DND-41 (cell line): ENCODE data around the gene GM2A.

Source experiments
- ATAC-seq: fragments of 200-7000 bp; cut with Tn5 transposase; 3 replicates; pipeline ENCODE4 v1.9.1; 2021; ENCODE audit warnings: low read depth; ENCODE audit not compliant: insufficient read depth
- DNase-seq: peaks from one replicate; pipeline ENCODE4 v3.0.0-alpha.2; 2020
- H2AFZ ChIP-seq: 2 replicates; pipeline ENCODE4 v1.6.0; 2012; ENCODE audit warnings: low read depth, low read length
- H3K27ac ChIP-seq: 2 replicates; pipeline ENCODE4 v1.5.1; 2012; ENCODE audit warnings: low read length, inconsistent platforms
- H3K27me3 ChIP-seq: fragments of 200-600 bp; sonication (generic); 2 replicates; pipeline ENCODE4 v1.6.0; 2012; ENCODE audit warnings: low read length, mild to moderate bottlenecking, inconsistent platforms; ENCODE audit not compliant: insufficient read depth, poor library complexity
- H3K36me3 ChIP-seq: 2 replicates; pipeline ENCODE4 v1.5.1; 2012; ENCODE audit warnings: low read length, inconsistent platforms; ENCODE audit not compliant: insufficient read depth
- H3K4me1 ChIP-seq: 2 replicates; pipeline ENCODE4 v1.5.1; 2012; ENCODE audit warnings: mild to moderate bottlenecking, low read length; ENCODE audit not compliant: insufficient read depth
- H3K4me2 ChIP-seq: 2 replicates; pipeline ENCODE4 v1.6.0; 2012; ENCODE audit warnings: mild to moderate bottlenecking, moderate library complexity, low read length, inconsistent platforms; ENCODE audit not compliant: insufficient read depth
- H3K4me3 ChIP-seq, 2 experiments: fragments of 200-600 bp in 1 of 2; shearing (Covaris generic) in 1 of 2; 2 replicates each; pipeline ENCODE4 v1.5.1; 2012 to 2016; ENCODE audit warnings: inconsistent platforms in 2 of 2, low read length in 2 of 2, mild to moderate bottlenecking in 2 of 2, low read depth in 1 of 2, moderate library complexity in 1 of 2
- H3K79me2 ChIP-seq: 2 replicates; pipeline ENCODE4 v1.6.0; 2012; ENCODE audit warnings: low read length, inconsistent platforms; ENCODE audit not compliant: insufficient read depth
- H3K9ac ChIP-seq: 2 replicates; pipeline ENCODE4 v1.6.0; 2012; ENCODE audit warnings: low read depth, mild to moderate bottlenecking, inconsistent platforms, low read length, moderate library complexity
- H3K9me3 ChIP-seq: 2 replicates; pipeline ENCODE4 v1.5.1; 2012; ENCODE audit warnings: low read length, moderate library complexity, mild to moderate bottlenecking, inconsistent platforms; ENCODE audit not compliant: insufficient read depth, severe bottlenecking
- H4K20me1 ChIP-seq: 2 replicates; pipeline ENCODE4 v1.6.0; 2012; ENCODE audit warnings: low read length; ENCODE audit not compliant: insufficient read depth
- EZH2 ChIP-seq: IDR thresholded peaks from 3 replicates; pipeline ENCODE4 v1.6.1; 2012; ENCODE audit warnings: borderline replicate concordance, low read depth, mild to moderate bottlenecking, moderate library complexity, low read length, inconsistent platforms; ENCODE audit not compliant: severe bottlenecking
- TF ChIP-seq, protein P1 (sequence below): IDR thresholded peaks from 2 replicates; pipeline ENCODE4 v1.5.1; 2012; ENCODE audit warnings: borderline replicate concordance, low read length, moderate library complexity, mild to moderate bottlenecking; ENCODE audit not compliant: poor library complexity, severe bottlenecking; ENCODE audit errors: extremely low read depth

GM2A gene

DNA sequence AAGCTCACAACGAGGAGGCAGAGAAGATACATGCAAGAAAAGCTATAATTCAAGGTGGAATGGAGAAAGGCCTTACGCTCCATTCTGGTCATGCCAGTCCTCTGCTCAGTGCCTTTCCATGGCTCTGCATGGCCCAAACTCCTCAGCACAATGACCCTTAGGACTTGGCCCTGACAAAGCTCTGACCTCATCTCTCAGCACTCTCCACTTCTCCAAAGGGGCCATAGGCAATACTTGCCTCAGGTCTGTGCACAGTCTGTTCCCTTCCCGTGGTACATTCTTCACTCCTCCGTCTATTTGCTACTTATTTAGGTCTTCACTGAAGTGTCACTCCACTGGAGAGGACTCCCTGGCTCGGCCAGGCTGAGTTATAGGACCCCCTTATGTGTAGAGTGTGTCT, 25.9 kb downstream of the GM2A start:
- no peak overlapping the region for H3K9ac ChIP-seq
- no peaks in the 10 kb centered on the region for H3K4me1 ChIP-seq
- no peaks in the 10 kb centered on the region for H3K27me3 ChIP-seq
- ATAC-seq (no peak), DNase-seq (no peak)
- no peaks in the 10 kb centered on the region for H3K79me2 ChIP-seq
- H3K36me3 ChIP-seq: no peaks in the 10 kb centered on the region
- H3K27ac ChIP-seq: no peak overlapping the region
- H3K4me2 ChIP-seq: no peak overlapping the region
- no peaks in the 10 kb centered on the region for H3K9me3 ChIP-seq
- H4K20me1 ChIP-seq: no peaks in the 10 kb centered on the region
- H3K4me3 ChIP-seq: no peak overlapping the region
- TF ChIP-seq, protein P1, sequence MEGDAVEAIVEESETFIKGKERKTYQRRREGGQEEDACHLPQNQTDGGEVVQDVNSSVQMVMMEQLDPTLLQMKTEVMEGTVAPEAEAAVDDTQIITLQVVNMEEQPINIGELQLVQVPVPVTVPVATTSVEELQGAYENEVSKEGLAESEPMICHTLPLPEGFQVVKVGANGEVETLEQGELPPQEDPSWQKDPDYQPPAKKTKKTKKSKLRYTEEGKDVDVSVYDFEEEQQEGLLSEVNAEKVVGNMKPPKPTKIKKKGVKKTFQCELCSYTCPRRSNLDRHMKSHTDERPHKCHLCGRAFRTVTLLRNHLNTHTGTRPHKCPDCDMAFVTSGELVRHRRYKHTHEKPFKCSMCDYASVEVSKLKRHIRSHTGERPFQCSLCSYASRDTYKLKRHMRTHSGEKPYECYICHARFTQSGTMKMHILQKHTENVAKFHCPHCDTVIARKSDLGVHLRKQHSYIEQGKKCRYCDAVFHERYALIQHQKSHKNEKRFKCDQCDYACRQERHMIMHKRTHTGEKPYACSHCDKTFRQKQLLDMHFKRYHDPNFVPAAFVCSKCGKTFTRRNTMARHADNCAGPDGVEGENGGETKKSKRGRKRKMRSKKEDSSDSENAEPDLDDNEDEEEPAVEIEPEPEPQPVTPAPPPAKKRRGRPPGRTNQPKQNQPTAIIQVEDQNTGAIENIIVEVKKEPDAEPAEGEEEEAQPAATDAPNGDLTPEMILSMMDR: no peak
- no peak for TF ChIP-seq EZH2
- no peak overlapping the region for H2AFZ ChIP-seq

DNA sequence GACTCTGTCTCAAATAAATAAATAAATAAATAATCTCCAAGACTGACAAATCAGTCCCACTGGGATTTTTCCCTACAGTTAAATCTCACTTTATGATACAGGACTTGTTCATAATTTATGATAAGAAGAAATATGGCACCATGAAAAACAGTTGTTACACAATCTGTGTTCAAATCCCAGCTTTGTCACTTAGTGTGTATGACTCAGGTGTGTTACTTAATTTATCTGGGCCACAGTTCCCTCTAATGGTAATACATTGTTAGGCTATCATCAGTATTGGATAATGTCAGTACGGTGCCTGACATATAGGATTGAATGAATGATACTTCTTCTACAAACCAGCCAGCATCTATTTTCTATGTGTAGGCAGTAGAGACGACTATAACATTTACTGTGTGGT, 27.5 kb downstream of the GM2A start:
- no peaks in the 10 kb centered on the region for H3K4me1 ChIP-seq
- TF ChIP-seq, protein P1: no peak
- no peak for TF ChIP-seq EZH2
- H3K4me3 ChIP-seq: no peak overlapping the region
- H3K4me2 ChIP-seq: no peak overlapping the region
- no peak for ATAC-seq
- H2AFZ ChIP-seq: no peak overlapping the region
- no peaks in the 10 kb centered on the region for H3K36me3 ChIP-seq
- H3K27me3 ChIP-seq: no peaks in the 10 kb centered on the region
- H3K79me2 ChIP-seq: no peaks in the 10 kb centered on the region
- no peaks in the 10 kb centered on the region for H4K20me1 ChIP-seq
- no peak overlapping the region for H3K9ac ChIP-seq
- H3K9me3 ChIP-seq: no peaks in the 10 kb centered on the region
- DNase-seq: no peak
- H3K27ac ChIP-seq: no peak overlapping the region

DNA sequence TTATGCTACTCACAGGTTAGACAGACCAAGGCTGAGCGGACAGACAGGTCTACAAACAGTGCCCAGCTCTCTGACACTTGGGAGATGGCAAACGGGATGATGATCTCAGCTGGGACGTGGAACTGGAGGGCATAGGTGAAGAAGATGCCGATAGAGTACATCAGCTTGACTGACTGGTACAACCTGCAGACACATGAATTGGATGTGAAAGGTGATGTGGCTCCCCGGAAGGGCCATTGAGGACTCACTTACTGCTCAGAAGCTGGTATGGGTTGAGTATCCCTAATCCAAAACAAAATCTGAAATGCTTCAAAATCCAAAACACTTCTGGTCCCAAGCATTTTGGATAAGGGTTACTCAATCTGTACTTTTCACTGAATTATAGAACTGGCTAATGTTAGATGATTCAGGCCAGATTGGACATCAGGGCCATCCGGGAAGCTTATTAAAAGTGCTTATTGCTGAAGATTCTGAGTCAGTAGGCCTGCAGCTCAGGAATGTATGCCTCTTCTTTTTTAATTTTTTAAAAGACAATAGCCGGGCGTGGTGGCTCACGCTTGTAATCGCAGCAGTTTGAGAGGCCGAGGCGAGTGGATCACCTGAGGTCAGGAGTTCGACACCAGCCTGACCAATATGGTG, 28.1 kb downstream of the GM2A start:
- ATAC-seq (no peak), DNase-seq (no peak)
- TF ChIP-seq EZH2: no peak
- TF ChIP-seq, protein P1: no peak
- no peak overlapping the region for H2AFZ ChIP-seq
- H3K27me3 ChIP-seq: no peaks in the 10 kb centered on the region
- no peak overlapping the region for H3K27ac ChIP-seq
- no peaks in the 10 kb centered on the region for H3K4me1 ChIP-seq
- no peak overlapping the region for H3K4me3 ChIP-seq
- no peaks in the 10 kb centered on the region for H3K9me3 ChIP-seq
- H4K20me1 ChIP-seq: no peaks in the 10 kb centered on the region
- no peaks in the 10 kb centered on the region for H3K36me3 ChIP-seq
- H3K79me2 ChIP-seq: no peaks in the 10 kb centered on the region
- no peak overlapping the region for H3K9ac ChIP-seq
- no peak overlapping the region for H3K4me2 ChIP-seq
